Fibroblast of skin of right quadriceps (primary cell): Measurements from ENCODE around the gene NUP54.

ENCODE experiments used
- DNase-seq: peaks from one replicate; pipeline ENCODE4 v3.0.0-alpha.2; 2013

The NUP54 gene

GRCh38 chr4:76141241-76141640 is 7.0 kb downstream of the NUP54 start:
- DNase-seq: no peak

- no peak for DNase-seq
Observed at GRCh38 chr4:76127754-76128153, 20.4 kb downstream of the NUP54 start.

GRCh38 chr4:76125816-76126215 is 22.4 kb downstream of the NUP54 start:
- no peak for DNase-seq

- no peak for DNase-seq
Observed at GRCh38 chr4:76120199-76120598, 28.0 kb downstream of the NUP54 start.

DNA sequence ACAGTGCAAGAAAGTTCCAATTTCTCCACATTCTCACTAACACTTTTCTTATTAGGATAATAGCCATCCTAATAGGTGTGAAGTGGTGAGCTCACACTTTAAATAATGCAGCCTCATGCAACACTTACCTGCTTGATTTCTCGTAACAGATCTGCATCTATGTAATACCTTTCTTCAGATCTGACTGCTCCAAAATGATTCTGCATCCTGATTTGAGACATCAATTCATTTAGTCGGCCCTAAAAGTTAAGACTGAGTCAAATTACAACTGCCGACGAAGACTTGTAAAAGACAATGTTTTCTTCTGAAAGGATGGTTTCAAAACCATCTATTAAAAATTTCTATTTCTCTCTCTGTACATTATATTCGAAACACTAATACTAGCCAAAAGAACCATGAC is 30.7 kb downstream of the NUP54 start:
- no peak for DNase-seq

GRCh38 chr4:76116821-76117220 is 31.4 kb downstream of the NUP54 start:
- no peak for DNase-seq

GRCh38 chr4:76108467-76109181 is 39.6 kb downstream of the NUP54 start:
- DNase-seq: peak; percentile 25

DNA sequence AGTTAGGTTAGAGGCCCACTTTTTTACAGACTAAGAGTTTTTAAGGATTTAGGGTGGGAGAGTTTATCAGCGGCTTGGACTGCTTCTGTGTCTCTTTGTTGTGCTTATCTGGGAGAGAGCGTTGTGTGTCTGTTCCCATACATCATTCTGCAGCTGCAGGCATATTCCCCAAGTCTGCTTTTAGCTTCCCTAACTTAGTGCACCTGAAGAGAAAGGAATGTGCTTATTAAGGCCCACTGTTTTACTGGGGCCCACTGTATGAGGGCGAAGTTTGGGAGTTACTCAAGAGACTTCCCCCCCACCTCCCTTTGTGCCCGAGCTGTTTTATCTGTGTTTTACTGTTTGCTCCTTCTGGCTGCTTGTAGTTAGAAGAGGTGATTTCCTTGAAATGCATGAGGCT is 41.8 kb downstream of the NUP54 start:
- no peak for DNase-seq

DNA sequence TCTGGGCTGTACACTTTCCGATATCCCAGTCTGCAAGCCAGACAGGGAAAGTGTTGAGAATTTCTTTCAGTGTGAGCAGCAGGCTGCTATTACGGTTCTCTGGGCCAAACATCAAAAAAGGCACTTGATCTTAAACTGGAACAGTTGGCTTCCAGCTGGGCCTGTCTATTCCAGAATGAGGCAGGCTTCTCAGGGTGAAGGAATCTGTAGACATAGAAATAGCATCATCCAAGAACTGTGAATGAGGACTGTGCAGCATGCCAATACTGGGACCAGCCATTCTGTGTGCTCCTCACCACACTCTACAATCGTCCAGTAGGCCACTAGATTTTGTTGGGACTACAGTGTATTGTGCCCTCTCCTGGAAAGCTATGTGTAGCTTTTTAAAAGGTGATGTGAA is 42.5 kb downstream of the NUP54 start:
- no peak for DNase-seq

DNA sequence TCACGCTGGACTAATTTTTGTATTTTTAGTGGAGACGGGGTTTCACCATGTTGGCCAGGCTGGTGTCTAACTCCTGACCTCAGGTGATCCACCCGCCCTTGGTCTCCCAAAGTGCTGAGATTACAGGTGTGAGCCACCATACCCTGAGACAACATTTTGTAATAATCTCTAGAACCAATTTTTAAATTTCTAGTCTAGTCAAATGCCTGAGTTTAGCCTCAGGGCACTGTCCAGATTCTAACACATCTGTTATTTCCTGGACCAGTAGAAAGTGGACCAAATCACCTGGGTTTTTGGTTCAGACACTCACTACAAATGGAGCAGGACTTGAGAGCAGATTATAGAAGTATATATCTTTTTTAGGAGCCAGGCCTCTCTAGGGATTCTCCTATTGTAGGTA is 52.1 kb downstream of the NUP54 start:
- no peak for DNase-seq

- no peak for DNase-seq
Observed at GRCh38 chr4:76095568-76095967, 52.6 kb downstream of the NUP54 start.

- no peak for DNase-seq
Observed at GRCh38 chr4:76091052-76091451, 57.1 kb downstream of the NUP54 start.

GRCh38 chr4:76090241-76090691 is 57.9 kb downstream of the NUP54 start:
- peak; percentile 74 for DNase-seq

GRCh38 chr4:76088719-76089118 is 59.5 kb downstream of the NUP54 start:
- DNase-seq: no peak

GRCh38 chr4:76087007-76087769 is 61.0 kb downstream of the NUP54 start:
- peak; percentile 33 for DNase-seq

DNA sequence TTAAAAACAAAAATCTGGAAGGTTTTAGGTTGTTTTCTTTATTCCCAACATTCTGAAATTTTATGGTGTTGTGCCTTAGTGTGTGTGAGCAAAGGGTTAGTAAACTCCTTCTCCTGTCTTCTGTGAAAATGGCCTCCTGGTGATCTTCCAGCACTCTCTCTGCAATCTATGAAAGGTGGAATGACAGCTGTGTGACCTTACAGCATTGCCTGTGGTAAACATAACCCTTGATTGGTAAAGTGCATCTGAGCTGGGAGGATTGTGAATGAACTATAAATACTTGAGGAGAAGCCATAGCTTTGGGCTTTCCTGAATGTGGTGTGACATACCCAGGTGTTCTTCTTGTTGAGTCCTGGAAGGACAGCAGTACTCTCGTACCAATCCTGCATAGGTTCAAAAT is 63.7 kb downstream of the NUP54 start:
- DNase-seq: no peak

DNA sequence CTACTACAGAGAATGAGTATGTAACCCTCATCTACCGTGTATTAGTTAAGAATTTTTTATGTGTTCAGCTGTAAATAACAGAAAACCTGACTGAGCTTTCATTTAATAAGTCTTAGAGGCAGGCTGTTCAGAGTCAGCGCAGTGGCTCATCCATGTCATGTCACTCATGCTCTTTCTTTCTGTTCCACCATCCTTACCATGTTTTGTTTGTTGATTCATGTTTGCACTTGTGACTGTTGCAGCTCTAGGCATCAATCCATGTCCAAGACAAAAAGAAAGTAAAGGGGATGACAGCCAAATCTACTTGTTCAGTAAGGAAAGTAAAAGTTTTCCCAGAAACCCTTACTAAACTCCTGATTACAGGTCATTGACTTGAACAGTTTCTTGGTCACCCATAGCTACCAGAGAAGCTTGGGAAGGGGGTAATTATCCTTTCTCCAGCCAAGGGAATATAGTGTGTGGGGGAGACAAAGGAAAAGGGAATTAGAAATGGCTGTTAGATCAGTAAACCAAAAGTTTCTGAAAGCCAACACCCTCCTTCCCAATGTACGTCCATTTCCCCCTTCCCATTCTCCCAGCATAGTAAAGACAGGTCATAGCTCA is 64.7 kb downstream of the NUP54 start:
- DNase-seq: no peak

DNA sequence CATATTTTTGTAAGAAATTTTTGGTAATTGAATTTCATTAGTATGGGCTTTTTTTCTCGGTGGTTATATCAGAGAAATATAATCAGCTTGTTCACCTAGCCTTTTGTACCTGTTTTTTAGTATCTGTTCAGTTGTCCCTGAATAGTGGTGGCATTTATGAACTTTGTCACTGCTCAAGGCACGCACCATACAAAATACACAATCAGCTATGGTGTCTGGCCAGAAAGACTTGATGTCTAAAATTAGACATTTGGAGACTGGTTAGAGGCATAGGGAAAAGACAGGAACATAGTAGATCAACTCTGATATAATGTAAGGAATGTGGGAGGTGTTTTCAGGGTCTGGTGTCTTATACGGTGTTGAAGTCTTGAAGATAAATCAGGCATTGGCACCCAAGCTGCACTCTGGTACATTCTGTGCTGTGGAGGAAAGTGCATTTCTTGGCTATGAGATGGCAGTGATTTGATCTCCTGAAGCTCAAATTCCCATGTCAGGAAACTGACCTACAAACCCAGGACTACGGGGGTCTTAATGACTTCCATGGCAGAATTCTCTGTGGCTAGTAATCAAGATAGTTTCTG is 70.1 kb downstream of the NUP54 start:
- DNase-seq: no peak

GRCh38 chr4:76074993-76075600 is 73.1 kb downstream of the NUP54 start:
- DNase-seq: no peak

- DNase-seq: no peak
Observed at GRCh38 chr4:76074468-76074867, 73.7 kb downstream of the NUP54 start, which contains the start of gene ART3. TSS of gene ART3 (plus strand) at chr4:76074709. CDS start at chr4:76075890, 1,181 bp downstream.

DNA sequence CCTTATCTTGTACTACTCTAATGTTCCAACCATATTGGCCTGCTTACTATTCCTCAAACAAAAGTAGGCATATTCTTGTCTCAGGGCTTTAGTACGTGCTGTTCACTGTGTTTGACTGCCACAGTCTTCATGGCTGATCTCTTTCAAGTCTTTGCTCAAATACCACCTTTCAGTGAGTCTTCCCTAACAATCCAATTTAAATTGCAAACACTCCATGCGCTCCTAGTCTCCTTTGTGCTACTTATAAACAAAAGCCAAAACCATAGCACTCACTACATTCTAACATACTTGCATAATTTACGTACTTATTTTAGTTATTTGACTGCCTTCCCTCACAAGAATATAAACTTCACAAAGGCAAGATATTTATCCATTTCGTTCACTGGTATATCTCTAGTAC is 75.4 kb downstream of the NUP54 start:
- DNase-seq: no peak

DNA sequence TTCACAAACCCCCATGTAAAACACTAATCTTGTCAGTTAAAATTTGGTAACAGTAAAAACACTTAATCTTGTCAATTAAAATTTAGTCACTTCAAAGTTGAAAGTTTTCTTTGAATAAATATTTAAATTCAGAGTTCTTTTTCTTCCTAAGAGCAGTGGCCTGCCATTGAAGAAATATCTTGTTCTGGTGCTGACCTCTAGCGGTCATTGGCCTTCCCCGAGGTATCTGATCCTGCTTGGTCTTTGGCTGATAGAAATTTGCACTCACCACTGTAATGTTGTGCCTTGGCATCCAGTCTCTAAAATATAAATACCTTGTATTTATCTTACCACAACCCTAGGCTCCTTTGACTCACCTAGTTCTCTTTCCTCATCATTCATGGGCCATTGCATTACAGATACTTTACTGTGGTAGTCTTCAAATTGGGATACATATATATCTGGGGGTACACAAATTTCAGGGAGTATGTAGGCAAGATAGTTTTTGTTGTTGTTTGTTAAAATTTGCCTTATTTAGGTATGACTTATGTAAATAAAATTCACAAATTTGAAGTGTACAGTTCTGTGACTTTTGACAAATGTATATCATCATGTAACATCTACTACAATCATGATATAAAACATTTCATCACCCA is 80.4 kb downstream of the NUP54 start:
- DNase-seq: peak; percentile 58

GRCh38 chr4:76066546-76066945 is 81.7 kb downstream of the NUP54 start:
- no peak for DNase-seq
